Thyroid gland (tissue), 4 donors: ENCODE measurements around the gene GALNTL6. TPM values are rescaled to one million over a fixed set of nuclear protein-coding genes. Genes with fewer than 3 reads are reported as not detected.
"Not testable (repeated sequence)": the region's sequence is repeated elsewhere in the genome, so short reads cannot be mapped to it uniquely, and the experiment has no call there.

Experiments used
- DNase-seq, 2 donors: peaks; one replicate each; pipeline ENCODE4 v3.0.0-alpha.2; 2019
- H3K27ac ChIP-seq, 3 donors: fragments of 200-600 bp; sonication (generic); 1 replicate in 2 of 3; 2 replicates in 1 of 3; pipeline ENCODE4 v1.5.1; 2016 to 2019; ENCODE audit warnings: mild to moderate bottlenecking in 1 of 3, moderate library complexity in 1 of 3
- H3K27me3 ChIP-seq: fragments of 200-600 bp; sonication (generic); one replicate; pipeline ENCODE4 v1.5.1; 2019
- H3K36me3 ChIP-seq, 2 donors: fragments of 200-600 bp; sonication (generic); one replicate each; pipeline ENCODE4 v1.5.1; 2016 to 2019
- H3K4me1 ChIP-seq, 2 donors: fragments of 200-600 bp; sonication (generic); one replicate each; pipeline ENCODE4 v1.5.1; 2017 to 2019
- H3K4me3 ChIP-seq, 3 donors: fragments of 200-600 bp; sonication (generic); replicated peaks in 1 of 3; 1 replicate in 2 of 3; 2 replicates in 1 of 3; pipeline ENCODE4 v1.5.1; 2016; ENCODE audit warnings: mild to moderate bottlenecking in 1 of 3
- H3K9me3 ChIP-seq: fragments of 200-600 bp; sonication (generic); one replicate; pipeline ENCODE4 v1.5.1; 2017
- CTCF ChIP-seq, 6 experiments: fragments of 200-600 bp in 3 of 6; fragments of 450-650 bp in 3 of 6; sonication (generic) in 3 of 6; IDR thresholded peaks; one replicate each; pipeline ENCODE4 v1.5.1; 2016 to 2019; ENCODE audit warnings: antibody characterized with exemption in 6 of 6, mild to moderate bottlenecking in 2 of 6, inconsistent platforms in 1 of 6, moderate library complexity in 1 of 6
- POLR2A ChIP-seq, 2 donors: fragments of 450-650 bp; IDR thresholded peaks; one replicate each; pipeline ENCODE4 v1.6.1; 2017; ENCODE audit warnings: antibody characterized with exemption in 2 of 2, mild to moderate bottlenecking in 2 of 2, moderate library complexity in 1 of 2
- WGBS, 2 donors: methylation state at CpG; one replicate each; pipeline ENCODE4 v1.1.5; 2017; 5-methylcytosine and 5-hydroxymethylcytosine counted together
- intact Hi-C: fragments of 100-400 bp; cut with DNase I; formaldehyde crosslinking; loops from one replicate; pipeline ENCODE4 v1.15.1; 2023
- total RNA-seq, 4 donors: library from RNA; depleted of rRNA; stranded (reverse); fragments of >200 nt; gene quantifications; one replicate each; pipeline ENCODE4 v1.2.3, GENCODE V29; 2016

The GALNTL6 gene
- total RNA-seq, 4 donors from 2014 or later = not detected

- Histone ChIP-seq H3K9me3 (no peaks in the 10 kb centered on the region), H3K4me3 (no peak overlapping the region), H3K36me3 (no peaks in the 10 kb centered on the region), H3K27me3 (no peaks in the 10 kb centered on the region), H3K27ac (no peak overlapping the region), H3K4me1 (peaks cover 0 to 8% of the 10 kb centered on the region in 2 donors)
- 90 to 93% methylated on average over 11 of the region's 11 CpGs for WGBS, 2 donors
- intact Hi-C loops = no loop called here
- DNase-seq = no peak
- no peak for TF ChIP-seq POLR2A (IDR thresholded peaks at IDR 0.05)
- TF ChIP-seq CTCF (IDR thresholded peaks at IDR 0.05) = no peak
Measured at GRCh38 chr4:172951679-172952451, 1138.7 kb downstream of the GALNTL6 start.

GRCh38 chr4:172953896-172954568 lies 1140.8 kb downstream of the GALNTL6 start:
- no peak for DNase-seq
- Histone ChIP-seq H3K4me1 (no peaks in the 10 kb centered on the region), H3K9me3 (no peaks in the 10 kb centered on the region), H3K27ac (no peak overlapping the region), H3K4me3 (no peak overlapping the region), H3K36me3 (no peaks in the 10 kb centered on the region), H3K27me3 (no peaks in the 10 kb centered on the region)
- 75 to 78% methylated on average over 5 of the region's 5 CpGs for WGBS, 2 donors
- no peak for TF ChIP-seq POLR2A (IDR thresholded peaks at IDR 0.05)
- no peak for TF ChIP-seq CTCF (IDR thresholded peaks at IDR 0.05)
- intact Hi-C loops = no loop called here

- WGBS, 2 donors = 93 to 94% methylated on average over 3 of the region's 3 CpGs
- H3K4me3 ChIP-seq, DNase-seq, H3K36me3 ChIP-seq, H3K4me1 ChIP-seq, H3K27me3 ChIP-seq, intact Hi-C loops, H3K27ac ChIP-seq, H3K9me3 ChIP-seq: not testable (repeated sequence)
Measured at GRCh38 chr4:172956340-172956739, 1143.1 kb downstream of the GALNTL6 start.

GRCh38 chr4:172957216-172957615 lies 1144.0 kb downstream of the GALNTL6 start:
- Histone ChIP-seq H3K9me3 (no peaks in the 10 kb centered on the region), H3K27ac (no peak overlapping the region), H3K4me1 (peaks cover 0 to 6% of the 10 kb centered on the region in 2 donors), H3K4me3 (no peak overlapping the region), H3K36me3 (no peaks in the 10 kb centered on the region), H3K27me3 (no peaks in the 10 kb centered on the region)
- no peak for DNase-seq
- TF ChIP-seq CTCF (IDR thresholded peaks at IDR 0.05) (no peak), POLR2A (IDR thresholded peaks at IDR 0.05) (no peak)
- WGBS, 2 donors = 93 to 94% methylated on average over 4 of the region's 4 CpGs
- intact Hi-C loops = no loop called here

GRCh38 chr4:172962564-172963353 lies 1149.6 kb downstream of the GALNTL6 start:
- peak overlapping the region; percentile 63 to 77 (median 75) for H3K27ac ChIP-seq
- H3K4me3 ChIP-seq = no peak overlapping the region

More at GRCh38 chr4:172962564-172963353, 1149.6 kb downstream of the GALNTL6 start:
- intact Hi-C loops = no loop called here
- peak; percentile 72 to 74 for DNase-seq
- Histone ChIP-seq H3K4me1 (peaks cover 8 to 20% of the 10 kb centered on the region in 2 donors), H3K36me3 (no peaks in the 10 kb centered on the region), H3K27me3 (no peaks in the 10 kb centered on the region), H3K9me3 (no peaks in the 10 kb centered on the region)
- WGBS, 2 donors = 37 to 38% methylated on average over 10 of the region's 10 CpGs
- TF ChIP-seq POLR2A (IDR thresholded peaks at IDR 0.05) (no peak), CTCF (IDR thresholded peaks at IDR 0.05) (no peak)
